Activated CD4-positive, alpha-beta T cell treated with anti-CD3 and anti-CD28 coated beads, Interleukin-2, amount 10 ng/mL, durations not matched to agents 24 days and 14 days (primary cell): ENCODE results near the gene IRF5. TPM values are rescaled to one million over a fixed set of nuclear protein-coding genes. Genes with fewer than 3 reads are reported as not detected.

Experiments used
- DNase-seq: peaks from one replicate; pipeline ENCODE4 v3.0.0; 2022
- H3K27ac Mint-ChIP-seq: one replicate; pipeline ENCODE4 v1.8.0; 2022; ENCODE audit warnings: mild to moderate bottlenecking, mixed read lengths
- H3K27me3 Mint-ChIP-seq: one replicate; pipeline ENCODE4 v1.8.0; 2022; ENCODE audit warnings: mixed read lengths
- H3K36me3 Mint-ChIP-seq: one replicate; pipeline ENCODE4 v1.8.0; 2022; ENCODE audit warnings: low read depth, mild to moderate bottlenecking, mixed read lengths
- H3K4me1 Mint-ChIP-seq: one replicate; pipeline ENCODE4 v1.8.0; 2021; ENCODE audit warnings: mixed read lengths
- H3K4me3 Mint-ChIP-seq: one replicate; pipeline ENCODE4 v1.8.0; 2022; ENCODE audit warnings: mild to moderate bottlenecking, moderate library complexity, mixed read lengths
- H3K9me3 Mint-ChIP-seq: one replicate; pipeline ENCODE4 v1.8.0; 2021; ENCODE audit warnings: mixed read lengths
- intact Hi-C: fragments of 100-400 bp; cut with micrococcal nuclease; formaldehyde crosslinking; loops from one replicate; pipeline ENCODE4 v1.15.1; 2023
- total RNA-seq: library from RNA; stranded (reverse); gene quantifications from 2 replicates; pipeline ENCODE4 v1.2.3, GENCODE V29; 2022

Gene IRF5
- total RNA-seq, 1 donor from 2014 or later, result 18.6 TPM

GRCh38 chr7:128900237-128900636 is 37.5 kb upstream of the IRF5 start:
- no peak for DNase-seq

GRCh38 chr7:128902761-128903585 is 34.8 kb upstream of the IRF5 start:
- DNase-seq, result no peak
- Mint-ChIP-seq H3K4me3 (no peak overlapping the region), H3K36me3 (no peaks in the 10 kb centered on the region), H3K9me3 (peaks cover 4% of the 10 kb centered on the region), H3K27me3 (peaks cover 11% of the 10 kb centered on the region), H3K27ac (no peak overlapping the region), H3K4me1 (no peaks in the 10 kb centered on the region)
- intact Hi-C loops, result loop anchor here (10.0 kb wide), 1 partner anchor 312 kb away; no protein-coding TSS in a partner anchor

More at GRCh38 chr7:128900237-128900636, 37.5 kb upstream of the IRF5 start:
- H3K4me3 Mint-ChIP-seq, result no peak overlapping the region
- no peaks in the 10 kb centered on the region for H3K36me3 Mint-ChIP-seq
- peaks cover 4% of the 10 kb centered on the region for H3K9me3 Mint-ChIP-seq
- H3K27me3 Mint-ChIP-seq, result peaks cover 13% of the 10 kb centered on the region
- intact Hi-C loops, result loop anchor here (10.0 kb wide), 1 partner anchor 315 kb away; no protein-coding TSS in a partner anchor
- H3K27ac Mint-ChIP-seq, result no peak overlapping the region
- H3K4me1 Mint-ChIP-seq, result no peaks in the 10 kb centered on the region

- H3K27ac Mint-ChIP-seq, result no peak overlapping the region
- H3K4me1 Mint-ChIP-seq, result no peaks in the 10 kb centered on the region
- H3K9me3 Mint-ChIP-seq, result no peaks in the 10 kb centered on the region
- H3K4me3 Mint-ChIP-seq, result no peak overlapping the region
- H3K36me3 Mint-ChIP-seq, result no peaks in the 10 kb centered on the region
- H3K27me3 Mint-ChIP-seq, result peaks cover 11% of the 10 kb centered on the region
- no peak for DNase-seq
- intact Hi-C loops, result loop anchor here (1.0 to 10.0 kb wide), 2 partner anchors 188 to 311 kb away; no protein-coding TSS in a partner anchor
These were observed 33.9 kb upstream of the IRF5 start for GRCh38 chr7:128903621-128904361.

DNA sequence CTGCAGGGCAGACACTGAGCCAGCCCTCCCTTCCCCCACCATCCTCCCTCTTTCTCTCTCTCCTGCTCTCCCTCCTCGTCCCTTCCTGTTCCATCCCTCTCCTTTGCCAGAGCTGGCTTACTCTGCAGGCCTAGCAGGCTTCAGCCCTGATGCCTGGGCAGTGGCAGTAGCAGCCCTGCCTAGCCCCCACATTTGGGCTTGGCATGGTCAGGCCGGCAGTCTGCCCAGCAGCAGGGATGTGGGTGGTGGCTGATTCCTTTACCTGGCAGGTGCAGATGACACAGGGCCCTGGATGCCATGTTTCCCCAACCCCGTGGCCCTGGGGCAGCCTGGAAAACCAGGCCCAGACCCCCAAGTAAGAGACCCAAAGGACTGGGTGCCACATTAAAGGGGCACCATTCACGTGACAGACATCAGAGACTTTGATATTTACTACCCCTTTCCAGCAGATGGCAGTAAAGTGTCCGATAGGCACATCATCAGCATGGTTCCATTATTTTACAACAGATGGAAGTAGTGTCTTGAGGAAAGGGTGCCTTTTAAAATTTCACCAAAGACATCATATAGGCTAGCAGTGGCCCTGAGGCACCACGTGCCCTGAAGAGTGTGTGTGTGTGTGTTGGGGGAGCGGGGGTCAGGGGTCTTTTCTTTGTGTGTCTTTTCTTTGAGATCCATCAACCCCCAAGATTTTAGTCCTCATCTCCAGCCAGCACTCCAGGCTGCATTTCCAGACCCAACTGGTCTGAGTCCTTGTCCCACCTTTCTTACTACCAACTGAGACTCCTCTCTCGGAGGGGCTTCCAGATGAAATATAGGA is 33.1 kb upstream of the IRF5 start:
- intact Hi-C loops, result loop anchor here (1.0 to 10.0 kb wide), 2 partner anchors 187 to 310 kb away; no protein-coding TSS in a partner anchor
- H3K4me1 Mint-ChIP-seq, result no peaks in the 10 kb centered on the region
- H3K4me3 Mint-ChIP-seq, result no peak overlapping the region
- DNase-seq, result peak; percentile 80
- no peak overlapping the region for H3K27ac Mint-ChIP-seq
- peaks cover 18% of the 10 kb centered on the region for H3K27me3 Mint-ChIP-seq
- H3K36me3 Mint-ChIP-seq, result no peaks in the 10 kb centered on the region
- no peaks in the 10 kb centered on the region for H3K9me3 Mint-ChIP-seq

DNA sequence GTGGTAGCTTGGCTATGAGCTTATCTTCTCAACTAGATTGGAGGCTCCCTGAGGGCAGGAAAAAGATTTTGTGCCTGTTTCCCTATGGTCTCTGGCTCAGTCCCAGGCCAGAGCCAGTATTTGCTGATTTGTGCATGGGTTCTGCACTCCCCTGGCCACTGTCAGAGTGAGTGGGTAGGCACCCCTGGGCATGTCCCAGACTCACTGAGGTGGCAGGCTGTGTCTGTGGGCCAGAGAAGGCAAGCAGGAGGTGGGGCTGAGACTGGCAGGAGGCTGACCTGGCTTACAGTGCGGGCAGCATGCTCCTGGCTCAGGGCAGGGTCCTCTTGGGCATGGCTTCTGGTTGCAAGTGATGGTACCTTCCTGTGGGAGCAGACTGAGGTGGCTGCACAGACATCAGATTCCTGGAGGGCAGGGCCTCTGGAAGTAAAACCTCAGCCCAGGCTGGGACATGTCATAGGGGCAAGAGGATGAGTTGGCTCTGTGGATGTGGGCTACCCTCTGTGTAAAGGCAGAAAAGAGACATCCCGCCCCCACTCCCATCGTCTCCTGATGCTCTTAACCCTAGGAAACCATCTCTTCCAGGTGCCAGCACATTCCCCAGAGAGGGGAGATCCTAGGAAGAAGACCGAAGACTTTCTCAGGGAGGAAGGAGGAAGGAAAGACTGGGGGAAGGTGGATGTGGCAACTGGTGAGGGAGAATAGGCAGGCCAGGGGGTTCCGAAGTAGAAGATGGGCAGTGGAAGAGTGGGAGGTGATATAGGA is 31.5 kb upstream of the IRF5 start:
- intact Hi-C loops, result loop anchor here (10.0 kb wide), 1 partner anchor 309 kb away; no protein-coding TSS in a partner anchor
- peaks cover 29% of the 10 kb centered on the region for H3K27me3 Mint-ChIP-seq

DNA sequence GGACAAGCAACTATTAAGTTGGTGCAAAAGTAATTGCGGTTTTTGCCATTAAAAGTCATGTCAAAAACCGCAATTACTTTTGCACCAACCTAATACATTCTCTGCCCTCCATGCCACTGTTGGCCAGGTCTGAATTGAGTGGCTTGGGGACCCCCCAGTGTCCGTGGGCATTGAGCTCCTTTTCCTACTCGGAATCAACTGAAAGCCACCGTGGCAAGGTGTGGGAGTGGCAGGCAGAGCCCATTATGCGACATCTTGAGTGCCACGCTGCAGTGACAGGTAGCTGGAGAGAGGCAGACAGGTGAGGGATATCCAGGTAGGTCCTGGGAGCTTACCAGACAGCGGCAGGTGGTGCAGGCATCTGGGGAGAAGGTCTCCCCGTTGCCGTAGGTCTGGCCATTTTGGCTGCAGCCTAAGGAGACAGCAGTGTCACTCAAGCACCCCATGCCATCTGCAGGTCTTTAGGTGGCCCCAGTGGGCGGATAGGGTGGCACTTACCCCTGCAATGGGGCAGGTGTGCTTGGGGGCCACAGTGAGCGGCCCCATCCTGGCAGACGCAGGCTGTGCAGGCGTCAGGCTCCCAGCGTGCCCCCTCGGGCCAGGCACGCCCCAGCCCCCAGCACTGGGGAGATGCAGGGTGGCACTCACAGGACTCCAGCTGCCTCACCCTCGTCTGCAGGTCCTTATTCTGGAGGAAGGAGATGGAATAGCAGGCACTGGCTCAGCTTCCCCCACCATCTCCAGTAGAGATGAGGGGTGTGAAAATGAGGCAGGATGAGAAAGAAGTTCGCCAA is 30.8 kb upstream of the IRF5 start:
- H3K9me3 Mint-ChIP-seq, result no peaks in the 10 kb centered on the region
- peaks cover 35% of the 10 kb centered on the region for H3K27me3 Mint-ChIP-seq
- no peak for DNase-seq
- H3K4me1 Mint-ChIP-seq, result no peaks in the 10 kb centered on the region
- intact Hi-C loops, result loop anchor here (10.0 kb wide), 1 partner anchor 308 kb away; no protein-coding TSS in a partner anchor
- H3K27ac Mint-ChIP-seq, result no peak overlapping the region
- H3K4me3 Mint-ChIP-seq, result no peak overlapping the region
- no peaks in the 10 kb centered on the region for H3K36me3 Mint-ChIP-seq

More for the DNA sequence above, 31.5 kb upstream of the IRF5 start:
- H3K36me3 Mint-ChIP-seq, result no peaks in the 10 kb centered on the region
- no peak overlapping the region for H3K27ac Mint-ChIP-seq
- no peaks in the 10 kb centered on the region for H3K4me1 Mint-ChIP-seq
- no peak for DNase-seq
- no peaks in the 10 kb centered on the region for H3K9me3 Mint-ChIP-seq
- H3K4me3 Mint-ChIP-seq, result no peak overlapping the region

DNA sequence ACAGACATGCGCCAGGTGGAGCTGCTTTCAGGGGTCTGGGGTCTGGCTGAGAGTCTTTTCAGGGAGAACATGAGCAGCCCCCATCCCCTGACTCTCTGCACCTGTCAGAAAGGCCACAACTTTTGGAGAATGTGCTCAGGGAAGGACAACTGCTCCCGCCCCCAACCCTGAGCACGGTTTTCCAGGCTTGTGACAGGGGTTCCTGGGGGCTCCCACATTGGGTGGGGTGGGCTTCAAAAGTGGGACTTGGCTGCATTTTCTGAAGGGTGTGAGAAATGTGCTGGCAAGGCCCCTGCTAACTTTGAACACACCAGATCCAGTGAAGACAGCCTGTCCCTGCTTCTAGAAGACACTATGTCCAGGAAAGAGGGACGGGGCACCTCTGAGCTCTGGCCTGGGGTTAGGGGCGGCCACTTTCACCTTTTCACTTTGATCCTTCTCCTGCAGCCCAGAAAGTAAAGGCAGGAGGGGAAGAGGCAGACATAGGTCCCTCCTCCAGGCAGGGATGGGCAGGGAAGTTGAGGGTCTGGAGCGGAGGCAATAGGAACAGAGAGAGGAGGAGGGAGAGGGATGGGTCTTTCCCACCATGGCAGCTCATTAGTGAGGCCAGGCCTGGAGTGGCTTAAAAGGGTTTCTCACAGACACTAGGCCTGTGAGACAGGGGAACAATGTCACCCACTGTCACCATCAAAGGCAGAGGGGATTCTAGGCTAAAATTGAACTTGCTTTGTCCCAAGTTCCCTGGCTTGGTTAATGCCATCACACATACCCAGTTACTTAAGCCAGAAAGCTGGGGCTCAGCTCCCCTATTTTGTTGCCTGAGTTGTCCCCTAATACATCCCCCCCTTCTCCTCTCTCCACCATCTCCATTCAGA is 28.7 kb upstream of the IRF5 start:
- no peak overlapping the region for H3K27ac Mint-ChIP-seq
- no peaks in the 10 kb centered on the region for H3K9me3 Mint-ChIP-seq
- no peaks in the 10 kb centered on the region for H3K4me1 Mint-ChIP-seq
- intact Hi-C loops, result loop anchor here (10.0 kb wide), 1 partner anchor 306 kb away; no protein-coding TSS in a partner anchor
- H3K27me3 Mint-ChIP-seq, result peaks cover 41% of the 10 kb centered on the region
- no peak overlapping the region for H3K4me3 Mint-ChIP-seq
- DNase-seq, result no peak
- no peaks in the 10 kb centered on the region for H3K36me3 Mint-ChIP-seq

GRCh38 chr7:128909625-128910568 is 27.8 kb upstream of the IRF5 start:
- H3K9me3 Mint-ChIP-seq, result no peaks in the 10 kb centered on the region
- no peaks in the 10 kb centered on the region for H3K36me3 Mint-ChIP-seq
- intact Hi-C loops, result loop anchor here (10.0 kb wide), 1 partner anchor 305 kb away; no protein-coding TSS in a partner anchor
- peaks cover 45% of the 10 kb centered on the region for H3K27me3 Mint-ChIP-seq
- H3K27ac Mint-ChIP-seq, result no peak overlapping the region
- no peak for DNase-seq
- no peak overlapping the region for H3K4me3 Mint-ChIP-seq
- H3K4me1 Mint-ChIP-seq, result no peaks in the 10 kb centered on the region

DNA sequence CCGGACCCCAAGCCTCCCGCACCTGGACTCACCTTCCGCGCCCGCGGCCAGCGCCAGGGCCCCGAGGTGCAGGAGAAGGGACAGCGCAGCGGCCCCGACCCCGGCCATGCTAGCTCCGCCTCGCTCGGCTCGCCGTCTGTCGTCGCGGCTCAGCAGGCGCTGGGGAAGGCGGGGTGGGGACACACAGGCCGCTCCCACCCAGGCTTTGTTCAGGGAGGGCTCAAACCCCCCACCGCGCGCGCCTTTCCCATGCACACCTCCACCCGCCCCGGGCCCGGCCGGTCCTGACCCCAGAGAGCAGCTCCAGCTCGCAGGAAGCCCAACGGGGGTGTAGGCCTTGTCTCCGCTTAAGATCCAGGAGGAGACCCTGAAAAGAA is 27.2 kb upstream of the IRF5 start, which contains the start of gene KCP:
Gene KCP, minus strand, starts transcription at position 141 of the 377 bp plus-strand sequence. Its CDS starts 33 bp downstream, at position 108.
- peaks cover 3% of the 10 kb centered on the region for H3K4me1 Mint-ChIP-seq
- H3K27me3 Mint-ChIP-seq, result peaks cover 48% of the 10 kb centered on the region
- H3K27ac Mint-ChIP-seq, result no peak within 1 kb of the TSS
- H3K9me3 Mint-ChIP-seq, result no peaks in the 10 kb centered on the region
- H3K4me3 Mint-ChIP-seq, result no peak within 1 kb of the TSS
- intact Hi-C loops, result no loop called here
- DNase-seq, result no peak
- no peaks in the 10 kb centered on the region for H3K36me3 Mint-ChIP-seq

GRCh38 chr7:128911423-128912031 is 26.2 kb upstream of the IRF5 start:
- intact Hi-C loops, result no loop called here
- H3K4me1 Mint-ChIP-seq, result peaks cover 4% of the 10 kb centered on the region
- no peak overlapping the region for H3K27ac Mint-ChIP-seq
- H3K27me3 Mint-ChIP-seq, result peaks cover 53% of the 10 kb centered on the region
- no peaks in the 10 kb centered on the region for H3K9me3 Mint-ChIP-seq
- DNase-seq, result no peak
- no peaks in the 10 kb centered on the region for H3K36me3 Mint-ChIP-seq
- H3K4me3 Mint-ChIP-seq, result no peak overlapping the region
